HL-60 (cell line): ENCODE data around the gene TBC1D23.

Experiments used
- CTCF ChIP-seq: IDR thresholded peaks from one replicate; pipeline ENCODE4 v1.5.1; 2011; ENCODE audit warnings: low read length, control low read depth, inconsistent platforms; ENCODE audit not compliant: insufficient read depth
- GABPA ChIP-seq: IDR thresholded peaks from 2 replicates; pipeline ENCODE4 v1.6.1; 2012; ENCODE audit warnings: low read depth
- POLR2AphosphoS5 ChIP-seq: IDR thresholded peaks from 2 replicates; pipeline ENCODE4 v1.6.1; 2012; ENCODE audit warnings: low read depth
- SPI1 ChIP-seq: IDR thresholded peaks from 2 replicates; pipeline ENCODE4 v1.6.1; 2012; ENCODE audit warnings: low read depth, mild to moderate bottlenecking, borderline replicate concordance
- TF ChIP-seq, protein P1 (sequence below): IDR thresholded peaks from 2 replicates; pipeline ENCODE4 v1.6.1; 2012; ENCODE audit warnings: low read depth; ENCODE audit not compliant: insufficient replicate concordance

GRCh38 chr3:100271522-100271921 lies 10.7 kb downstream of the TBC1D23 start:
- no peak for TF ChIP-seq CTCF
- TF ChIP-seq POLR2AphosphoS5: no peak
- no peak for TF ChIP-seq GABPA
- TF ChIP-seq SPI1: no peak
- TF ChIP-seq, protein P1, sequence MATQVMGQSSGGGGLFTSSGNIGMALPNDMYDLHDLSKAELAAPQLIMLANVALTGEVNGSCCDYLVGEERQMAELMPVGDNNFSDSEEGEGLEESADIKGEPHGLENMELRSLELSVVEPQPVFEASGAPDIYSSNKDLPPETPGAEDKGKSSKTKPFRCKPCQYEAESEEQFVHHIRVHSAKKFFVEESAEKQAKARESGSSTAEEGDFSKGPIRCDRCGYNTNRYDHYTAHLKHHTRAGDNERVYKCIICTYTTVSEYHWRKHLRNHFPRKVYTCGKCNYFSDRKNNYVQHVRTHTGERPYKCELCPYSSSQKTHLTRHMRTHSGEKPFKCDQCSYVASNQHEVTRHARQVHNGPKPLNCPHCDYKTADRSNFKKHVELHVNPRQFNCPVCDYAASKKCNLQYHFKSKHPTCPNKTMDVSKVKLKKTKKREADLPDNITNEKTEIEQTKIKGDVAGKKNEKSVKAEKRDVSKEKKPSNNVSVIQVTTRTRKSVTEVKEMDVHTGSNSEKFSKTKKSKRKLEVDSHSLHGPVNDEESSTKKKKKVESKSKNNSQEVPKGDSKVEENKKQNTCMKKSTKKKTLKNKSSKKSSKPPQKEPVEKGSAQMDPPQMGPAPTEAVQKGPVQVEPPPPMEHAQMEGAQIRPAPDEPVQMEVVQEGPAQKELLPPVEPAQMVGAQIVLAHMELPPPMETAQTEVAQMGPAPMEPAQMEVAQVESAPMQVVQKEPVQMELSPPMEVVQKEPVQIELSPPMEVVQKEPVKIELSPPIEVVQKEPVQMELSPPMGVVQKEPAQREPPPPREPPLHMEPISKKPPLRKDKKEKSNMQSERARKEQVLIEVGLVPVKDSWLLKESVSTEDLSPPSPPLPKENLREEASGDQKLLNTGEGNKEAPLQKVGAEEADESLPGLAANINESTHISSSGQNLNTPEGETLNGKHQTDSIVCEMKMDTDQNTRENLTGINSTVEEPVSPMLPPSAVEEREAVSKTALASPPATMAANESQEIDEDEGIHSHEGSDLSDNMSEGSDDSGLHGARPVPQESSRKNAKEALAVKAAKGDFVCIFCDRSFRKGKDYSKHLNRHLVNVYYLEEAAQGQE: no peak
